Dedifferentiated amniotic fluid mesenchymal stem cell (primary cell): ENCODE measurements around the gene MAML3.

Experiments
- DNase-seq: peaks from one replicate; pipeline ENCODE4 v3.0.0-alpha.2; 2016; ENCODE audit errors: extremely low spot score

MAML3 gene

DNA sequence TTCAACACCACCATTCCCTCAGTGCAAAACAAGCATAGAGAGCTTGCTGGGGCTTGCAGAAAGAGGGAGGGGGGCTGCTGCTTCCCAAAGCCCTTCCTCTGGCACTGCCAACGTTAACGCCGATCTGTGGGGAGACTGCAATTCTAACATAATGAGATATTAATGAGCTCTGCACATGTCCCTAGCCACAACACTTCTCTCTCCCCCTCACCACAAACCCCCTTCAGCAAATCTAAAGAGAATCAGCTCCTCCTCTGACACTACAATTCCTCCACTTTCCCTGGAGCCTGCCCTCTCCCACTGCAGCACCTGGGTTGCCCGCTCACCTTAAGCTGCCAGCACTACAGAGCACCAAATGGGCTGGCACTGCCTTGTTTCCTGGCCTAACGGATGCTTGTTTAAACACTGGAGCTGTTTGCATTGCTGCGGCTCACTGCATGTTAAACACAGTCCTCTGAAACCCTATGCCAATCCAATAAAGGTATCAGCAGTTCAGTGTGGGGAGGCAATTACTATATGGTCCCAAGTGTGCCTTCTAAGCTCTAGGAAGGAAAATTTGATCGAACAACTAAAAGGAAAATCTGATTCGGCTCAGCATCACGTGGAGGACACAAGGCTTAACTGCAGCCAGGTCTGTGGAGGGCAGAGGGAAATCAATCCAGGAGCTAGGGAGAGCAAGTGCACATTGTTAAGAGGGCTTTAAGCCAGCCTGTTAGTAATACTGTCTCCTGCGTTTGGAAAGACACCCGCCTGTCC, 232.4 kb downstream of the MAML3 start:
- DNase-seq, result no peak

GRCh38 chr4:139920486-139921002, 233.4 kb downstream of the MAML3 start:
- no peak for DNase-seq

- peak; percentile 67 for DNase-seq
These were observed 234.5 kb downstream of the MAML3 start for GRCh38 chr4:139919521-139919920.

- DNase-seq, result peak; percentile 54
These were observed 235.0 kb downstream of the MAML3 start for GRCh38 chr4:139919004-139919403.

DNA sequence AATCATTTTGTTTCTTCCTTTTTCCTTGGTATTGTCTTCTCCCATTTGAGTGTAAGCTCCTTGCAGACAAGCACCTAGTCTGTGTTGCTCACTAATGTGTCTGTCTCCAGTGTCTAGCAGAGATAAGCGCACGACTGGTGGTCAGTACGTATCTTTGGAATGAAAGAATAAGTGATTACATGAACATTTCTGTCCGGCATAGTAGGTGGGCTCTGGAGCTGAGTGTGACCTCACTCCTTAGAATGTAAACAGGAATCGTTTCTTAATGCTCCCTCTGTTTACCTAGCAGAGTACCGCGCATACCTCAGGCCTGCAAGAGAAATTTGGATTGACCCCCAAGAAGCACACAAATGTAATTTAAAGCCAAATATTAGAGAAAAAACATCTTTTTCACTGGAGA, 235.4 kb downstream of the MAML3 start:
- no peak for DNase-seq

DNA sequence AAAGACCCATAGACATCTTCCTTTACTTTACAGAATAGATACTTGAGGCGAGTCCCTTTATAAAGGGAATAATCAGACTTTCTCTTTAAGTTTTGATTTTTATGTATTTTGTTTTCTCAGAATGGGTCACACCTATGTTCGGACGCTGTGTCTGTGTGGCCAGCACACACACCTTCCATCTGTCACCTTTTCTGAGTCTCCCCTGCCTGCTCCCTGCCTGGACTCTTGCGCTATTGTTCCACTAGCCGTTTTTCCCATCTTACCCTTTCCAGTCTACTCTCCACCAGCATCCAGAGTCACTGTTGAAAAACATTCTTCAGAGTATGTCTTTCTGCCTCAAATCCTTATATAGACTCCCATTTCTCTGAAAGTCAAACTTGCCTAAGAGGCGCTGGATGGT, 236.1 kb downstream of the MAML3 start:
- DNase-seq, result no peak

GRCh38 chr4:139916041-139916440, 237.9 kb downstream of the MAML3 start:
- no peak for DNase-seq

DNA sequence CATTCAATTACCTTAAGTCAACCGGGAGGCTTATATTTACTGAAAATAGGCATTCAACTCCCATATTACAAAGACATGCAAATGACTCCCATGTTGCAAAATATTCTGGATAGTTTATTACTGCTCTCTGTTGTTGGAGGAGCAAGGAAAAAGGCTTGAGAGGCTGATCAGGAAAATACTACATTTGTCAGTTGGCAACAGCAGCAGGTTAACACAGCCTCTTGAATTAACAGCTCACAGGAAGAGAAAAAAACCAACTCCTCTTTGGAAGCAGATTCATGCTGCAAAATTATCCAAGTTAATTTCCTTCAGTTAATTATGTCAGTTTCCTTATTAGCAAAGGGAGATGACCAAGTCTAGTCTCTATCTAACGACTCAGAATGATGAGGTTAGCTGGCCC, 238.9 kb downstream of the MAML3 start:
- no peak for DNase-seq

DNA sequence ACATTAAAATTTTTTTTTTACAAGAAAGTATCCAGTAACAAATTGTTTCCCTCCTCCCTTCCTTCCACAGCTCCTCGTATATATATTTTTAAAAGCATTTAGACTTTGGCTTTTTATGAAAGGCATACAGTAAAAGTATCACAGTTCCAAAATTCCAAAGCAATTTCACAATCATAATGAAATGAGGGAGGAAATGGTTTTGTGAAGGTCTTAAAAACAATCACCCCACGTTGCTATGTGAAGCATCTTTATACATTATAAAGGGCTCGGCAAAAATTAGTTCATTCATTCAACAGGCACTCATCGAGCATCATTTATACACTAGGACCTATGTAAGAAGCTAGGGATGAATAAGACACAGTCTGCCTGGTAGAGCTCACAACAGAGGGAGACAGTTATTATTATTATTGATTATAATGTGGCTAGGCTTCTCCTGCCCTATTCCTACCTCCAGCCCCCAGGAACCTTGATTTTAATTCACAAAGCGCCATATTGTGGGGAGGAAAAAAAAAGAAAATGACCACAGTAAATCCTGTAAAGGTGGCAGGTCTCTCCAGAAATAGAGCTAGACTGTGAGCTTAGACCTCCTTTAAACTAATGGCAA, 239.9 kb downstream of the MAML3 start:
- DNase-seq, result peak; percentile 65

GRCh38 chr4:139913398-139913990, 240.5 kb downstream of the MAML3 start:
- DNase-seq, result no peak

GRCh38 chr4:139912445-139912844, 241.5 kb downstream of the MAML3 start:
- DNase-seq, result no peak

GRCh38 chr4:139910106-139910505, 243.9 kb downstream of the MAML3 start:
- DNase-seq, result no peak

- DNase-seq, result no peak
These were observed 245.1 kb downstream of the MAML3 start for GRCh38 chr4:139908636-139909437.

GRCh38 chr4:139907001-139907809, 246.8 kb downstream of the MAML3 start:
- DNase-seq, result no peak

DNA sequence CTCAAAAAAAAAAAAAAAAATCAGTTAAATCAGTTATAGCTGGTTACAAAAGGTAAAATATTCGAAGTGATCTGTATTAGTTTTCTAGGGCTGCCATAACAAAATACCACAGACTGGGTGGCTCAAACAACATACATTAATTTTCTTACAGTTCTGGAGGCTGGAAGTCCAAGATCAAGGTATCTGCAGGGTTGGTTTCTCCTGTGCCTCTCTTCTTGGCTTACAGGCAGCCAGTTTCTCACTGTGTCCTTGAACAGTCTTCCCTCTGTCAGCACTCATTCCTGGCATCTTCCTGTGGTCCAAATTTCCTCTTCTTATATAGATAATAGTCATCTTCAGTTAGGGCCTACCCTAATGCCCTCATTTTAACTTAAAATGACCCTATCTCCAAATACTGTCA, 248.5 kb downstream of the MAML3 start:
- DNase-seq, result no peak

DNA sequence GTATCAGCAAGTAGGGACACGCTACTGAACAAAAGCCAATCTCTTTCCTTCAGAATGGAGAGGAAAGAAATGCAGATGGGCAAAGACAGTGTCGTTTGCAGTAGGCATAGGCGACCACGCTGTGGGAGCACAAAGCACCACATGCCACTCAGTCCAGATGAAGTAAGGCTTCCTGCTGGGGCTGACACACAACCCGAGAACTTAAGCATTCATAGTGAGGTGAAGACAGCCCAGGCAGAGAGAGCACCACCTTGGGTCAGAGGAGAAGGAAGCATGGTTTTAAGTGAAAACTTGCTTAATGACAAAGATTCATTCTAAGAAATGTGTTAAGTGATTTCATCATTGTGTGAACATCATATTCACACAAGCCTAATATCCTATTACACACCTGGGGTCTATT, 249.6 kb downstream of the MAML3 start:
- DNase-seq, result no peak

GRCh38 chr4:139903845-139904244, 250.1 kb downstream of the MAML3 start:
- no peak for DNase-seq

DNA sequence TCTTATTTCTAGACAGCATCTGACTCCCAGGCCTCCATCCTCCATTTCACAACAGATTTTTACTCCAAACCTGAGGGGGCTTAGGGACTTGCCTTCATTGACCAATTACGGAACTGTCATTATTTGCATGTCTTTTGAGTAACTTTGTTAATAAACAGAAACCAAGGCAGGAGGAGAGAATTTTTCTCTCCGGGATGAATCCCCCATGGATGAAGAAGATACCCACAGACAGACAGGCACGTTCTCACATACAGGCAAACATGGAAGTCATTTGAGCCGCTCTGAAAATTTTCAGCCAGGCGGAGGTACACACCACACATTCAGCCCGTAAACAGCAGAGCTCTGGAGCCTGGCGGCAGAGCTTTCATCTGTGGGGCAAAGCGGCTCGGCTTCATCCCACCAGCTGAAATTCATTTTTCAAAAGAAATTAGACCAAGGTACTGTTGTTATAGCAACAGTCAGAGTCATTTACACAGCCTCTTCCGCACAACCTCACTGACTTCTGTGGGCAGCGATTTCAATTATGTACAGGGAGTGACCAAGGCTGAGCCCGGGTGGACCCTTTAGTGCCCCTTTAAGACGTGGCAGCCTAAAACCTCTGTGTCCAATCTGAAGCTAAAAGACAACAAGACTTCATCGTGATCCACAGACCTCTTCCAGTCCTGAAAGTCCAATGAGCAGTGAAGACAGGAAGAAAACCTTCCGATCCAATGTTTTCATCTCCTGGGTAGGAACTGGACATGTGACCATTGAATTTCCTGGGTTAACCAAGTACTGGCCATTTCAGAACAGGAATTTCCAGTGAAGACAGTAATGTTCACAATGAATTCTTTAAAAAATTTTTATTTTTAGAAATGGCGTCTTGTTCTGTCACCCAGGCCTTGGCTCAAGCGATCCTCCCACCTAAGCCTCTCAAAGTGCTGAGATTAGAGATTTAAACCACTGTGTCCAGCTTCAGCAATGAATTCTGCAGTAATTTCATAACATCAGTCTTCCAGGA, 251.4 kb downstream of the MAML3 start:
- no peak for DNase-seq

- DNase-seq, result no peak
These were observed 252.3 kb downstream of the MAML3 start for GRCh38 chr4:139901531-139902320.
